HuH-7.5 (cell line): Measurements from ENCODE around the gene COMMD7.
"Not testable (repeated sequence)": the region's sequence is repeated elsewhere in the genome, so short reads cannot be mapped to it uniquely, and the experiment has no call there.

Source experiments
- DNase-seq: peaks from one replicate; pipeline ENCODE4 v3.0.0; 2011; ENCODE audit warnings: low spot score

The COMMD7 gene

GRCh38 chr20:32765230-32765875 lies 22.1 kb upstream of the COMMD7 start:
- not testable (repeated sequence) for DNase-seq

GRCh38 chr20:32764005-32764960 lies 21.0 kb upstream of the COMMD7 start:
- no peak for DNase-seq

GRCh38 chr20:32763202-32764004 lies 20.1 kb upstream of the COMMD7 start:
- DNase-seq, result peak; percentile 71

GRCh38 chr20:32762754-32763201 lies 19.5 kb upstream of the COMMD7 start:
- DNase-seq, result no peak

GRCh38 chr20:32761831-32762753 lies 18.8 kb upstream of the COMMD7 start, which contains the start of gene DNMT3B:
DNMT3B (plus strand) TSS chr20:32762385; CDS start chr20:32780324, 17,939 bp downstream.
- peak; percentile 95 for DNase-seq

GRCh38 chr20:32761417-32761830 lies 18.2 kb upstream of the COMMD7 start:
- no peak for DNase-seq

GRCh38 chr20:32756156-32756555 lies 12.9 kb upstream of the COMMD7 start:
- DNase-seq, result no peak

GRCh38 chr20:32753731-32754130 lies 10.5 kb upstream of the COMMD7 start:
- DNase-seq, result no peak

- DNase-seq, result no peak
Measured at GRCh38 chr20:32752458-32753250, 9.4 kb upstream of the COMMD7 start.

GRCh38 chr20:32751702-32752457 lies 8.6 kb upstream of the COMMD7 start:
- no peak for DNase-seq

GRCh38 chr20:32751293-32751692 lies 8.0 kb upstream of the COMMD7 start:
- no peak for DNase-seq

GRCh38 chr20:32749914-32750637 lies 6.8 kb upstream of the COMMD7 start:
- no peak for DNase-seq

GRCh38 chr20:32742322-32743236 lies 688 bp downstream of the COMMD7 start:
- no peak for DNase-seq

GRCh38 chr20:32741151-32741550 lies 2.1 kb downstream of the COMMD7 start:
- no peak for DNase-seq

GRCh38 chr20:32737371-32738223 lies 5.7 kb downstream of the COMMD7 start:
- no peak for DNase-seq

GRCh38 chr20:32731882-32732266 lies 11.4 kb downstream of the COMMD7 start:
- DNase-seq, result peak; percentile 74

GRCh38 chr20:32729334-32729733 lies 13.9 kb downstream of the COMMD7 start:
- DNase-seq, result not testable (repeated sequence)
